WTC11 (cell line): Measurements from ENCODE around the gene C17orf78. TPM values are rescaled to one million over a fixed set of nuclear protein-coding genes. Genes with fewer than 3 reads are reported as not detected.

ENCODE experiments used
- ATAC-seq: fragments of 200-7000 bp; cut with Tn5 transposase; 2 replicates; pipeline ENCODE4 v1.10.0; 2021; ENCODE audit warnings: mild to moderate bottlenecking, moderate library complexity
- CTCF ChIA-PET: fragments of 300-600 bp; sonication (Branson Sonifier 250); formaldehyde crosslinking; loops from one replicate; lab custom pipeline; 2021; ENCODE audit warnings: antibody characterized with exemption; lab: Charles Lee
- POLR2A ChIA-PET: fragments of 350-600 bp; sonication (Branson Sonifier 250); formaldehyde crosslinking; loops from one replicate; lab custom pipeline; 2021; ENCODE audit warnings: antibody characterized with exemption; lab: Charles Lee
- DNase-seq: peaks from one replicate; pipeline ENCODE4 v3.0.0; 2021; ENCODE audit warnings: low spot score
- H3K27ac Mint-ChIP-seq: 2 replicates; pipeline ENCODE4 v1.8.0; 2021; ENCODE audit warnings: mixed read lengths
- H3K27me3 Mint-ChIP-seq: 2 replicates; pipeline ENCODE4 v1.8.0; 2021; ENCODE audit warnings: low read depth, mild to moderate bottlenecking, moderate library complexity, mixed read lengths
- H3K36me3 Mint-ChIP-seq: 2 replicates; pipeline ENCODE4 v1.8.0; 2021; ENCODE audit warnings: mixed read lengths
- H3K4me1 Mint-ChIP-seq: 2 replicates; pipeline ENCODE4 v1.8.0; 2022; ENCODE audit warnings: mixed read lengths
- H3K4me3 Mint-ChIP-seq: 2 replicates; pipeline ENCODE4 v1.8.0; 2021; ENCODE audit warnings: mild to moderate bottlenecking, moderate library complexity, mixed read lengths
- H3K9me3 Mint-ChIP-seq: 2 replicates; pipeline ENCODE4 v1.8.0; 2021; ENCODE audit warnings: mixed read lengths
- ERG ChIP-seq: fragments of 250-450 bp; sonication (Bioruptor Pico); IDR thresholded peaks from 2 replicates; pipeline ENCODE4 v1.8.0; 2021; ENCODE audit warnings: mild to moderate bottlenecking
- GRHL2 ChIP-seq: fragments of 250-450 bp; sonication (Bioruptor Pico); IDR thresholded peaks from 2 replicates; pipeline ENCODE4 v1.8.0; 2022; ENCODE audit warnings: mild to moderate bottlenecking, moderate library complexity; ENCODE audit not compliant: insufficient replicate concordance, severe bottlenecking
- HMGA2 ChIP-seq: fragments of 250-450 bp; sonication (Bioruptor Pico); IDR thresholded peaks from 2 replicates; pipeline ENCODE4 v1.4.0; 2021; ENCODE audit warnings: mild to moderate bottlenecking, moderate library complexity
- MXD4 ChIP-seq: fragments of 250-450 bp; sonication (Bioruptor Pico); IDR thresholded peaks from 2 replicates; pipeline ENCODE4 v1.8.0; 2021; ENCODE audit warnings: mild to moderate bottlenecking, moderate library complexity, borderline replicate concordance
- MYBL2 ChIP-seq: sonication (generic); formaldehyde crosslinking; IDR thresholded peaks from 2 replicates; pipeline ENCODE4 v1.8.1; 2023; ENCODE audit warnings: mild to moderate bottlenecking, moderate library complexity, missing genetic modification reagents
- NFYB ChIP-seq: sonication (generic); formaldehyde crosslinking; conservative IDR thresholded peaks from 2 replicates; pipeline ENCODE4 v1.8.0; 2022; ENCODE audit warnings: low read depth, missing genetic modification reagents
- PRRX2 ChIP-seq: fragments of 250-450 bp; sonication (Bioruptor Pico); IDR thresholded peaks from 2 replicates; pipeline ENCODE4 v1.8.0; 2021; ENCODE audit warnings: mild to moderate bottlenecking
- ZNF121 ChIP-seq: sonication (generic); formaldehyde crosslinking; IDR thresholded peaks from 2 replicates; pipeline ENCODE4 v1.8.0; 2023; ENCODE audit warnings: missing genetic modification reagents
- ZNF263 ChIP-seq: sonication (generic); formaldehyde crosslinking; IDR thresholded peaks from 2 replicates; pipeline ENCODE4 v1.8.1; 2022; ENCODE audit warnings: low read depth, mild to moderate bottlenecking, moderate library complexity, missing genetic modification reagents
- ZNF317 ChIP-seq: sonication (generic); formaldehyde crosslinking; IDR thresholded peaks from 2 replicates; pipeline ENCODE4 v1.8.1; 2023; ENCODE audit warnings: low read depth, mild to moderate bottlenecking, moderate library complexity, missing genetic modification reagents, borderline replicate concordance
- ZNF671 ChIP-seq: fragments of 250-450 bp; sonication (Bioruptor Pico); IDR thresholded peaks from 2 replicates; pipeline ENCODE4 v1.8.0; 2021; ENCODE audit warnings: mild to moderate bottlenecking
- total RNA-seq: library from RNA; stranded (reverse); gene quantifications from 3 replicates; pipeline ENCODE4 v1.2.3, GENCODE V29; 2021
- TF ChIP-seq, protein P1 (sequence below): fragments of 250-450 bp; sonication (Bioruptor Pico); conservative IDR thresholded peaks from 2 replicates; pipeline ENCODE4 v1.9.0; 2021; ENCODE audit warnings: mild to moderate bottlenecking
- TF ChIP-seq, protein P2 (sequence below): sonication (generic); formaldehyde crosslinking; IDR thresholded peaks from 2 replicates; pipeline ENCODE4 v1.8.1; 2023; ENCODE audit warnings: mild to moderate bottlenecking, moderate library complexity, missing genetic modification reagents
- TF ChIP-seq, protein P3 (sequence below): fragments of 250-450 bp; sonication (Bioruptor Pico); IDR thresholded peaks from 2 replicates; pipeline ENCODE4 v1.9.0; 2021; ENCODE audit warnings: mild to moderate bottlenecking
- TF ChIP-seq, protein P4 (sequence below): sonication (generic); formaldehyde crosslinking; IDR thresholded peaks from 2 replicates; pipeline ENCODE4 v1.8.1; 2022; ENCODE audit warnings: low read depth, missing genetic modification reagents, borderline replicate concordance
- TF ChIP-seq, protein P5 (sequence below): sonication (generic); formaldehyde crosslinking; IDR thresholded peaks from 2 replicates; pipeline ENCODE4 v1.8.1; 2022; ENCODE audit warnings: mild to moderate bottlenecking, moderate library complexity, missing genetic modification reagents
- TF ChIP-seq, protein P6 (sequence below): sonication (generic); formaldehyde crosslinking; IDR thresholded peaks from 2 replicates; pipeline ENCODE4 v1.8.0; 2022; ENCODE audit warnings: mild to moderate bottlenecking, missing genetic modification reagents

The C17orf78 gene
- total RNA-seq, 1 experiment from 2014 or later = not detected

DNA sequence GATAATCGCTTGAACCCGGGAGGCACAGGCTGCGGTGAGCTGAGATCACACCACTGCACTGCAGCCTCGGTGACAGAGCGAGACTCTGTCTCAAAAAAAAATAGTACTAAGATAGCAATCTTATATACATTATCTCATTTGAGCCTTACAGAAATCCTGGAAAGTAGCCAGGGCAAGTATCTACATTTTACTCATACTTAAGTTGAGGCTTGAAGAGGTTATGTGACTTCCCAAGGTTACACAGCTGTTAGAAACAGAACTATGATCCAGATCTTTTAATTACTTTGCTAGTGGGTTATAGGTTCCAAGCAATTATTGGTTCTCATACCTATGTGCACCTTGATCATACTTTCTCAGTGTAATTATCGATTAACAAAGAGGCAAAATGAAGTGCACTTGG, 15.4 kb downstream of the C17orf78 start:
- H3K36me3 Mint-ChIP-seq = no peaks in the 10 kb centered on the region

More for the DNA sequence above, 15.4 kb downstream of the C17orf78 start:
- TF ChIP-seq ZNF317 (CRISPR knock-in tag) (no peak), HMGA2 (CRISPR knock-in tag) (no peak), MYBL2 (CRISPR knock-in tag) (no peak), ZNF671 (CRISPR knock-in tag) (no peak), MXD4 (no peak), NFYB (CRISPR knock-in tag) (no peak), ZNF263 (no peak), PRRX2 (CRISPR knock-in tag) (no peak), GRHL2 (no peak), ERG (CRISPR knock-in tag) (no peak), ZNF121 (CRISPR knock-in tag) (no peak)
- TF ChIP-seq, protein P1, sequence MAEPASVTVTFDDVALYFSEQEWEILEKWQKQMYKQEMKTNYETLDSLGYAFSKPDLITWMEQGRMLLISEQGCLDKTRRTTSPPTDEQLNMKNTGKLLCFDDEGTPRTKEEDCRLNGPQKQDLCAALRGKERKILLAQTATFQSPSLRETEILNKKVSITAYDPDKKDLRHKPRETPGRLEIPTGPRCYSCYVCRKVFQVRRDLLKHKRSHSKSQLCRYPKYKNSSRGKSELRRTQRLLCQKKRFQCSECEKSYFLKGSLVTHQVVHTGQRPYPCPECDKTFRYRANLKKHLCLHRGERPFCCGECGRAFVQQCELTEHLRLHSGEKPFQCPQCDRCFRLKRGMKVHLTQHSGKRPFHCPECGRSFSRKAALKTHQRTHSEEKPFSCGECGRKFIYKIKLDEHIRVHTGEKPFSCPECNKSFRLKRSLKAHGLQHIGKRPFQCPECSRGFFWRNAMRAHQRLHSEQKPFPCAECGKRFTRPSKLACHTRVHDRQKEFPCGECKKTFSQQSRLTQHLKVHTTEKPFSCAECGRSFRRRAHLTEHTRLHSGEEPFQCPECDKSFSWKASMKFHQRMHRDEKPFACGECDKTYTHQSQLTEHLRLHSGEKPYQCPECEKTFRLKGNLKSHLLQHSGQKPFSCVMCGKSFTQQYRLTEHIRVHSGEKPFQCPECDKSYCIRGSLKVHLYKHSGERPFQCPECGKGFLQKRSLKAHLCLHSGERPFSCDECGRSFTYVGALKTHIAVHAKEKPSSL (CRISPR knock-in tag) = no peak
- TF ChIP-seq, protein P2, sequence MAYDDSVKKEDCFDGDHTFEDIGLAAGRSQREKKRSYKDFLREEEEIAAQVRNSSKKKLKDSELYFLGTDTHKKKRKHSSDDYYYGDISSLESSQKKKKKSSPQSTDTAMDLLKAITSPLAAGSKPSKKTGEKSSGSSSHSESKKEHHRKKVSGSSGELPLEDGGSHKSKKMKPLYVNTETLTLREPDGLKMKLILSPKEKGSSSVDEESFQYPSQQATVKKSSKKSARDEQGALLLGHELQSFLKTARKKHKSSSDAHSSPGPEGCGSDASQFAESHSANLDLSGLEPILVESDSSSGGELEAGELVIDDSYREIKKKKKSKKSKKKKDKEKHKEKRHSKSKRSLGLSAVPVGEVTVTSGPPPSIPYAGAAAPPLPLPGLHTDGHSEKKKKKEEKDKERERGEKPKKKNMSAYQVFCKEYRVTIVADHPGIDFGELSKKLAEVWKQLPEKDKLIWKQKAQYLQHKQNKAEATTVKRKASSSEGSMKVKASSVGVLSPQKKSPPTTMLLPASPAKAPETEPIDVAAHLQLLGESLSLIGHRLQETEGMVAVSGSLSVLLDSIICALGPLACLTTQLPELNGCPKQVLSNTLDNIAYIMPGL (CRISPR knock-in tag) = no peak
- TF ChIP-seq, protein P3, sequence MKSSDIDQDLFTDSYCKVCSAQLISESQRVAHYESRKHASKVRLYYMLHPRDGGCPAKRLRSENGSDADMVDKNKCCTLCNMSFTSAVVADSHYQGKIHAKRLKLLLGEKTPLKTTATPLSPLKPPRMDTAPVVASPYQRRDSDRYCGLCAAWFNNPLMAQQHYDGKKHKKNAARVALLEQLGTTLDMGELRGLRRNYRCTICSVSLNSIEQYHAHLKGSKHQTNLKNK (CRISPR knock-in tag) = no peak
- TF ChIP-seq, protein P4, sequence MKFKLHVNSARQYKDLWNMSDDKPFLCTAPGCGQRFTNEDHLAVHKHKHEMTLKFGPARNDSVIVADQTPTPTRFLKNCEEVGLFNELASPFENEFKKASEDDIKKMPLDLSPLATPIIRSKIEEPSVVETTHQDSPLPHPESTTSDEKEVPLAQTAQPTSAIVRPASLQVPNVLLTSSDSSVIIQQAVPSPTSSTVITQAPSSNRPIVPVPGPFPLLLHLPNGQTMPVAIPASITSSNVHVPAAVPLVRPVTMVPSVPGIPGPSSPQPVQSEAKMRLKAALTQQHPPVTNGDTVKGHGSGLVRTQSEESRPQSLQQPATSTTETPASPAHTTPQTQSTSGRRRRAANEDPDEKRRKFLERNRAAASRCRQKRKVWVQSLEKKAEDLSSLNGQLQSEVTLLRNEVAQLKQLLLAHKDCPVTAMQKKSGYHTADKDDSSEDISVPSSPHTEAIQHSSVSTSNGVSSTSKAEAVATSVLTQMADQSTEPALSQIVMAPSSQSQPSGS = no peak
- TF ChIP-seq, protein P5, sequence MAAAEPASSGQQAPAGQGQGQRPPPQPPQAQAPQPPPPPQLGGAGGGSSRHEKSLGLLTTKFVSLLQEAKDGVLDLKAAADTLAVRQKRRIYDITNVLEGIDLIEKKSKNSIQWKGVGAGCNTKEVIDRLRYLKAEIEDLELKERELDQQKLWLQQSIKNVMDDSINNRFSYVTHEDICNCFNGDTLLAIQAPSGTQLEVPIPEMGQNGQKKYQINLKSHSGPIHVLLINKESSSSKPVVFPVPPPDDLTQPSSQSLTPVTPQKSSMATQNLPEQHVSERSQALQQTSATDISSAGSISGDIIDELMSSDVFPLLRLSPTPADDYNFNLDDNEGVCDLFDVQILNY = no peak
- TF ChIP-seq, protein P6, sequence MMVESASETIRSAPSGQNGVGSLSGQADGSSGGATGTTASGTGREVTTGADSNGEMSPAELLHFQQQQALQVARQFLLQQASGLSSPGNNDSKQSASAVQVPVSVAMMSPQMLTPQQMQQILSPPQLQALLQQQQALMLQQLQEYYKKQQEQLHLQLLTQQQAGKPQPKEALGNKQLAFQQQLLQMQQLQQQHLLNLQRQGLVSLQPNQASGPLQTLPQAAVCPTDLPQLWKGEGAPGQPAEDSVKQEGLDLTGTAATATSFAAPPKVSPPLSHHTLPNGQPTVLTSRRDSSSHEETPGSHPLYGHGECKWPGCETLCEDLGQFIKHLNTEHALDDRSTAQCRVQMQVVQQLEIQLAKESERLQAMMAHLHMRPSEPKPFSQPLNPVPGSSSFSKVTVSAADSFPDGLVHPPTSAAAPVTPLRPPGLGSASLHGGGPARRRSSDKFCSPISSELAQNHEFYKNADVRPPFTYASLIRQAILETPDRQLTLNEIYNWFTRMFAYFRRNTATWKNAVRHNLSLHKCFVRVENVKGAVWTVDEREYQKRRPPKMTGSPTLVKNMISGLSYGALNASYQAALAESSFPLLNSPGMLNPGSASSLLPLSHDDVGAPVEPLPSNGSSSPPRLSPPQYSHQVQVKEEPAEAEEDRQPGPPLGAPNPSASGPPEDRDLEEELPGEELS (CRISPR knock-in tag) = no peak
- no peak overlapping the region for H3K27ac Mint-ChIP-seq
- H3K4me3 Mint-ChIP-seq = no peak overlapping the region
- CTCF ChIA-PET = interaction anchor here (0.6 to 8.0 kb wide), 2 partner anchors 17 to 180 kb away, joined by 5 to 68 read pairs; no protein-coding TSS in a partner anchor
- ATAC-seq (no peak), DNase-seq (no peak)
- H3K9me3 Mint-ChIP-seq = no peaks in the 10 kb centered on the region
- H3K4me1 Mint-ChIP-seq = peaks cover 4% of the 10 kb centered on the region; the same call in 1 of the 2 replicates
- no peaks in the 10 kb centered on the region for H3K27me3 Mint-ChIP-seq
- POLR2A ChIA-PET = interaction anchor here (0.7 kb wide), 1 partner anchor 14 kb away, joined by 3 read pairs; no protein-coding TSS in a partner anchor
